Mesenchymal stem cell (in vitro differentiated cells and primary cell): ENCODE data around the gene MB21D2.
A peak's percentile ranks its signal among the peaks of the same experiment; 100 is the strongest.

Experiments
- DNase-seq: peaks from one replicate; pipeline ENCODE4 v3.0.0-alpha.2; 2013
- H2AFZ ChIP-seq: one replicate; pipeline ENCODE4 v1.6.1; 2013; ENCODE audit warnings: low read depth, mild to moderate bottlenecking, control low read depth, inconsistent platforms, low read length, moderate library complexity
- H2AK5ac ChIP-seq: 2 replicates; pipeline ENCODE4 v1.6.1; 2013; ENCODE audit warnings: low read length, moderate library complexity, mild to moderate bottlenecking, inconsistent platforms; ENCODE audit not compliant: severe bottlenecking
- H2BK120ac ChIP-seq: one replicate; pipeline ENCODE4 v1.6.1; 2013; ENCODE audit warnings: low read depth, mild to moderate bottlenecking, inconsistent platforms, low read length, moderate library complexity
- H2BK12ac ChIP-seq, 2 experiments: one replicate each; pipeline ENCODE4 v1.6.1; 2013; ENCODE audit warnings: inconsistent platforms in 2 of 2, low read length in 2 of 2, mild to moderate bottlenecking in 2 of 2, moderate library complexity in 2 of 2, control low read depth in 1 of 2
- H2BK15ac ChIP-seq: one replicate; pipeline ENCODE4 v1.6.1; 2013; ENCODE audit warnings: mild to moderate bottlenecking, low read depth, inconsistent platforms; ENCODE audit not compliant: poor library complexity, severe bottlenecking
- H2BK5ac ChIP-seq: 2 replicates; pipeline ENCODE4 v1.6.1; 2013; ENCODE audit warnings: low read depth, mild to moderate bottlenecking, low read length, control low read depth, inconsistent platforms; ENCODE audit not compliant: poor library complexity, severe bottlenecking
- H3K14ac ChIP-seq, 2 experiments: one replicate each; pipeline ENCODE4 v1.6.1; 2013; ENCODE audit warnings: inconsistent platforms in 2 of 2, low read length in 2 of 2, control low read depth in 1 of 2, mild to moderate bottlenecking in 1 of 2, moderate library complexity in 1 of 2
- H3K18ac ChIP-seq, 2 experiments: one replicate each; pipeline ENCODE4 v1.6.1; 2013; ENCODE audit warnings: inconsistent platforms in 2 of 2, low read length in 2 of 2, control low read depth in 1 of 2, low read depth in 1 of 2, mild to moderate bottlenecking in 1 of 2
- H3K23ac ChIP-seq, 2 experiments: one replicate each; pipeline ENCODE4 v1.6.1; 2013; ENCODE audit warnings: inconsistent platforms in 2 of 2, low read length in 2 of 2, mild to moderate bottlenecking in 2 of 2, moderate library complexity in 2 of 2, control low read depth in 1 of 2
- H3K27ac ChIP-seq: 2 replicates; pipeline ENCODE4 v1.5.1; 2013; ENCODE audit warnings: mild to moderate bottlenecking, moderate library complexity, low read length, control low read depth, inconsistent platforms; ENCODE audit not compliant: poor library complexity, severe bottlenecking
- H3K27me3 ChIP-seq, 2 experiments: 2 replicates each; pipeline versions ENCODE4 v1.6.1 to v1.7.0; 2013; ENCODE audit warnings: low read length in 2 of 2, mild to moderate bottlenecking in 2 of 2, moderate library complexity in 2 of 2, control low read depth in 1 of 2, inconsistent platforms in 1 of 2; ENCODE audit not compliant: control insufficient read depth in 1 of 2, insufficient read depth in 1 of 2
- H3K36me3 ChIP-seq, 2 experiments: 2 replicates each; pipeline versions ENCODE4 v1.6.1 to v1.7.0; 2013; ENCODE audit warnings: low read length in 2 of 2, control low read depth in 1 of 2, inconsistent platforms in 1 of 2, low read depth in 1 of 2, mild to moderate bottlenecking in 1 of 2; ENCODE audit not compliant: insufficient read depth in 2 of 2, control insufficient read depth in 1 of 2
- H3K4ac ChIP-seq, 2 experiments: one replicate each; pipeline ENCODE4 v1.6.1; 2013; ENCODE audit warnings: inconsistent platforms in 2 of 2, low read length in 2 of 2, mild to moderate bottlenecking in 2 of 2, moderate library complexity in 2 of 2, control low read depth in 1 of 2, low read depth in 1 of 2
- H3K4me1 ChIP-seq: 2 replicates; pipeline ENCODE4 v1.6.1; 2013; ENCODE audit warnings: low read depth, low read length, control low read depth; ENCODE audit not compliant: control insufficient read depth, insufficient read depth
- H3K4me2 ChIP-seq: 2 replicates; pipeline ENCODE4 v1.6.1; 2013; ENCODE audit warnings: low read length, mild to moderate bottlenecking, inconsistent platforms; ENCODE audit not compliant: poor library complexity, severe bottlenecking
- H3K4me3 ChIP-seq, 2 experiments: 2 replicates each; pipeline versions ENCODE4 v1.5.1 to v1.7.0; 2013; ENCODE audit warnings: low read length in 2 of 2, mild to moderate bottlenecking in 2 of 2, control low read depth in 1 of 2, low read depth in 1 of 2; ENCODE audit not compliant: insufficient read depth in 1 of 2
- H3K79me1 ChIP-seq: replicated peaks from 2 replicates; pipeline ENCODE4 v1.6.1; 2013; ENCODE audit warnings: mild to moderate bottlenecking, control low read depth, low read length, inconsistent platforms; ENCODE audit not compliant: poor library complexity, severe bottlenecking
- H3K9ac ChIP-seq: 2 replicates; pipeline ENCODE4 v1.7.0; 2013; ENCODE audit warnings: mild to moderate bottlenecking, low read length, moderate library complexity
- H3K9me3 ChIP-seq: 2 replicates; pipeline ENCODE4 v1.7.0; 2013; ENCODE audit warnings: mild to moderate bottlenecking, low read length; ENCODE audit not compliant: control insufficient read depth
- H4K8ac ChIP-seq: one replicate; pipeline ENCODE4 v1.6.1; 2013; ENCODE audit warnings: inconsistent platforms, mild to moderate bottlenecking, low read length, moderate library complexity
- H4K91ac ChIP-seq: one replicate; pipeline ENCODE4 v1.6.1; 2013; ENCODE audit warnings: mild to moderate bottlenecking, low read length, inconsistent platforms
- WGBS: methylation state at CpG from one replicate; pipeline ENCODE4 v1.1.7; 2013; ENCODE audit warnings: mixed read lengths; 5-methylcytosine and 5-hydroxymethylcytosine counted together

Gene MB21D2

GRCh38 chr3:192833177-192833890 is 84.3 kb downstream of the MB21D2 start:
- H2BK120ac ChIP-seq = no peak overlapping the region
- peaks cover 15% of the 10 kb centered on the region for H3K4me1 ChIP-seq
- H3K4ac ChIP-seq = no peak overlapping the region
- no peak overlapping the region for H2BK15ac ChIP-seq
- no peak overlapping the region for H2AFZ ChIP-seq
- H3K14ac ChIP-seq = no peak overlapping the region
- no peaks in the 10 kb centered on the region for H3K27me3 ChIP-seq
- peak overlapping the region in 1 of 2 experiments; percentile 42 for H3K18ac ChIP-seq
- no peak overlapping the region for H4K91ac ChIP-seq
- peak overlapping the region; percentile 3 for H2AK5ac ChIP-seq
- H2BK12ac ChIP-seq = peak overlapping the region in 1 of 2 experiments; percentile 29
- H3K27ac ChIP-seq = no peak overlapping the region
- peaks cover 10% of the 10 kb centered on the region for H3K79me1 ChIP-seq
- peak overlapping the region in 1 of 2 experiments; percentile 22 for H3K4me3 ChIP-seq
- no peak overlapping the region for H4K8ac ChIP-seq
- peak; percentile 90 for DNase-seq
- H3K9me3 ChIP-seq = no peaks in the 10 kb centered on the region
- H3K9ac ChIP-seq = peak overlapping the region; percentile 0
- H3K36me3 ChIP-seq = no peaks in the 10 kb centered on the region
- WGBS = 39% methylated on average over 9 of the region's 9 CpGs
- H3K23ac ChIP-seq = no peak overlapping the region
- no peak overlapping the region for H3K4me2 ChIP-seq
- H2BK5ac ChIP-seq = no peak overlapping the region

- peaks cover 11% of the 10 kb centered on the region for H3K79me1 ChIP-seq
- H3K23ac ChIP-seq = no peak overlapping the region
- H3K27me3 ChIP-seq = no peaks in the 10 kb centered on the region
- no peak overlapping the region for H4K8ac ChIP-seq
- 46% methylated on average over 1 of the region's 1 CpG for WGBS
- H3K14ac ChIP-seq = no peak overlapping the region
- peak overlapping the region; percentile 77 for H2AK5ac ChIP-seq
- no peak for DNase-seq
- no peak overlapping the region for H3K9ac ChIP-seq
- H2BK12ac ChIP-seq = peak overlapping the region in 1 of 2 experiments; percentile 6
- H2AFZ ChIP-seq = no peak overlapping the region
- H3K27ac ChIP-seq = peak overlapping the region; percentile 79
- peaks cover 15% of the 10 kb centered on the region for H3K4me1 ChIP-seq
- no peak overlapping the region for H3K4ac ChIP-seq
- no peak overlapping the region for H4K91ac ChIP-seq
- H2BK120ac ChIP-seq = no peak overlapping the region
- H2BK15ac ChIP-seq = no peak overlapping the region
- no peak overlapping the region for H3K4me2 ChIP-seq
- H2BK5ac ChIP-seq = no peak overlapping the region
- H3K4me3 ChIP-seq = no peak overlapping the region
- peak overlapping the region in 1 of 2 experiments; percentile 18 for H3K18ac ChIP-seq
- no peaks in the 10 kb centered on the region for H3K9me3 ChIP-seq
- no peaks in the 10 kb centered on the region for H3K36me3 ChIP-seq
Measured at GRCh38 chr3:192831801-192832347, 85.8 kb downstream of the MB21D2 start.

GRCh38 chr3:192831111-192831644 is 86.5 kb downstream of the MB21D2 start:
- no peaks in the 10 kb centered on the region for H3K36me3 ChIP-seq
- H3K9me3 ChIP-seq = no peaks in the 10 kb centered on the region
- H3K14ac ChIP-seq = no peak overlapping the region
- H3K4ac ChIP-seq = no peak overlapping the region
- DNase-seq = peak; percentile 93
- H3K23ac ChIP-seq = no peak overlapping the region
- peaks cover 13% of the 10 kb centered on the region for H3K4me1 ChIP-seq
- H3K27ac ChIP-seq = peak overlapping the region; percentile 39
- no peak overlapping the region for H4K91ac ChIP-seq
- H2BK15ac ChIP-seq = no peak overlapping the region
- H2BK12ac ChIP-seq = peak overlapping the region in 1 of 2 experiments; percentile 2
- H3K9ac ChIP-seq = peak overlapping the region; percentile 31
- H3K27me3 ChIP-seq = no peaks in the 10 kb centered on the region
- peak overlapping the region in 1 of 2 experiments; percentile 40 for H3K4me3 ChIP-seq
- H3K79me1 ChIP-seq = peaks cover 14% of the 10 kb centered on the region
- no peak overlapping the region for H2BK120ac ChIP-seq
- peak overlapping the region in 1 of 2 experiments; percentile 37 for H3K18ac ChIP-seq
- H2AK5ac ChIP-seq = no peak overlapping the region
- no peak overlapping the region for H4K8ac ChIP-seq
- H2BK5ac ChIP-seq = no peak overlapping the region
- no peak overlapping the region for H2AFZ ChIP-seq
- 50% methylated on average over 5 of the region's 6 CpGs for WGBS
- peak overlapping the region; percentile 5 for H3K4me2 ChIP-seq
